ENCODE data around the gene ZNF511.
"Not testable (repeated sequence)": the region's sequence is repeated elsewhere in the genome, so short reads cannot be mapped to it uniquely, and the experiment has no call there.

ZNF511 gene

GRCh38 chr10:133308421-133309099, at the start of gene ZNF511, which contains the start of gene TUBGCP2:
Gene ZNF511 (plus strand): TSS chr10:133308914. CDS start chr10:133308944, 30 bp downstream.
Gene TUBGCP2 (minus strand): TSS chr10:133308872. CDS start chr10:133302941, 5,931 bp downstream.
- peak; percentile 96 for DNase-seq (ENCODE audit: low spot score)

GRCh38 chr10:133259602-133259989, 49.1 kb upstream of the ZNF511 start:
- no peak for DNase-seq (ENCODE audit: low spot score)

GRCh38 chr10:133260895-133261725, 47.6 kb upstream of the ZNF511 start:
- peak; percentile 73 for DNase-seq (ENCODE audit: low spot score)

- DNase-seq (ENCODE audit: low spot score) = peak; percentile 92
These were observed 46.9 kb upstream of the ZNF511 start for GRCh38 chr10:133261726-133262325.

GRCh38 chr10:133262696-133263095, 46.0 kb upstream of the ZNF511 start:
- DNase-seq (ENCODE audit: low spot score) = no peak

- no peak for DNase-seq (ENCODE audit: low spot score)
These were observed 45.0 kb upstream of the ZNF511 start for GRCh38 chr10:133263674-133264073.

GRCh38 chr10:133264461-133264860, 44.3 kb upstream of the ZNF511 start:
- no peak for DNase-seq (ENCODE audit: low spot score)

- not testable (repeated sequence) for DNase-seq (ENCODE audit: low spot score)
These were observed 43.7 kb upstream of the ZNF511 start for GRCh38 chr10:133265052-133265451.

- DNase-seq (ENCODE audit: low spot score) = no peak
These were observed 42.5 kb upstream of the ZNF511 start for GRCh38 chr10:133266056-133266795.

- DNase-seq (ENCODE audit: low spot score) = no peak
These were observed 41.4 kb upstream of the ZNF511 start for GRCh38 chr10:133267293-133267692.

GRCh38 chr10:133267829-133268228, 40.9 kb upstream of the ZNF511 start:
- DNase-seq (ENCODE audit: low spot score) = no peak

GRCh38 chr10:133268532-133268931, 40.2 kb upstream of the ZNF511 start:
- no peak for DNase-seq (ENCODE audit: low spot score)

GRCh38 chr10:133269367-133269766, 39.3 kb upstream of the ZNF511 start:
- DNase-seq (ENCODE audit: low spot score) = no peak

- DNase-seq (ENCODE audit: low spot score) = no peak
These were observed 38.5 kb upstream of the ZNF511 start for GRCh38 chr10:133270204-133270603.

GRCh38 chr10:133270773-133271297, 37.9 kb upstream of the ZNF511 start:
- no peak for DNase-seq (ENCODE audit: low spot score)

GRCh38 chr10:133271521-133272300, 37.0 kb upstream of the ZNF511 start:
- DNase-seq (ENCODE audit: low spot score) = no peak

GRCh38 chr10:133272301-133272963, 36.3 kb upstream of the ZNF511 start:
- no peak for DNase-seq (ENCODE audit: low spot score)

GRCh38 chr10:133272964-133273420, 35.7 kb upstream of the ZNF511 start:
- no peak for DNase-seq (ENCODE audit: low spot score)

GRCh38 chr10:133273534-133274143, 35.1 kb upstream of the ZNF511 start:
- no peak for DNase-seq (ENCODE audit: low spot score)

Data from AG20443 (cell line).